CD4-positive, alpha-beta memory T cell (primary cell): Measurements from ENCODE around the gene RBM12. TPM values are rescaled to one million over a fixed set of nuclear protein-coding genes. Genes with fewer than 3 reads are reported as not detected.

Experiments used
- CTCF ChIA-PET: fragments of 350-600 bp; sonication (Branson Sonifier 250); formaldehyde crosslinking; loops from one replicate; lab custom pipeline; 2021; ENCODE audit warnings: inconsistent platforms; ENCODE audit not compliant: partially characterized antibody; lab: Charles Lee
- POLR2A ChIA-PET: fragments of 350-600 bp; sonication (Branson Sonifier 250); formaldehyde crosslinking; loops from one replicate; lab custom pipeline; 2021; ENCODE audit not compliant: partially characterized antibody; lab: Charles Lee
- DNase-seq, 5 donors: peaks; one replicate each; pipeline versions ENCODE4 v3.0.0 to v3.0.0-alpha.2; 2020 to 2022; ENCODE audit warnings: mixed read lengths in 1 of 5
- H3K27ac ChIP-seq: one replicate; pipeline ENCODE4 v1.7.0; 2013; ENCODE audit warnings: low read depth, low read length
- H3K27me3 ChIP-seq: 2 replicates; pipeline ENCODE4 v1.7.0; 2013; ENCODE audit warnings: mild to moderate bottlenecking, low read length, moderate library complexity; ENCODE audit not compliant: insufficient read depth
- H3K36me3 ChIP-seq: 2 replicates; pipeline ENCODE4 v1.7.0; 2013; ENCODE audit warnings: mild to moderate bottlenecking, low read length, moderate library complexity; ENCODE audit not compliant: insufficient read depth
- H3K4me1 ChIP-seq: 2 replicates; pipeline ENCODE4 v1.7.0; 2013; ENCODE audit warnings: mild to moderate bottlenecking, low read length, moderate library complexity; ENCODE audit not compliant: insufficient read depth
- H3K4me3 ChIP-seq, 2 donors: one replicate each; pipeline ENCODE4 v1.7.0; 2013; ENCODE audit warnings: low read length in 2 of 2, mild to moderate bottlenecking in 1 of 2
- H3K9me3 ChIP-seq, 2 donors: one replicate each; pipeline ENCODE4 v1.7.0; 2013; ENCODE audit warnings: low read length in 2 of 2, control low read depth in 1 of 2; ENCODE audit not compliant: control insufficient read depth in 1 of 2
- H3K27ac Mint-ChIP-seq, 7 donors: one replicate each; pipeline ENCODE4 v1.8.0; 2020 to 2021; ENCODE audit warnings: mixed read lengths in 7 of 7, mild to moderate bottlenecking in 6 of 7, inconsistent platforms in 3 of 7, moderate library complexity in 3 of 7
- H3K27me3 Mint-ChIP-seq, 2 donors: one replicate each; pipeline ENCODE4 v1.8.0; 2020 to 2021; ENCODE audit warnings: mixed read lengths in 2 of 2
- H3K36me3 Mint-ChIP-seq, 2 donors: one replicate each; pipeline ENCODE4 v1.8.0; 2020 to 2021; ENCODE audit warnings: mixed read lengths in 2 of 2, inconsistent platforms in 1 of 2, mild to moderate bottlenecking in 1 of 2
- H3K4me1 Mint-ChIP-seq, 4 donors: one replicate each; pipeline ENCODE4 v1.8.0; 2020 to 2021; ENCODE audit warnings: mixed read lengths in 4 of 4, mild to moderate bottlenecking in 1 of 4
- H3K4me3 Mint-ChIP-seq, 8 donors: one replicate each; pipeline ENCODE4 v1.8.0; 2020 to 2021; ENCODE audit warnings: mixed read lengths in 8 of 8, mild to moderate bottlenecking in 7 of 8, moderate library complexity in 6 of 8, inconsistent platforms in 3 of 8
- H3K9me3 Mint-ChIP-seq, 8 donors: one replicate each; pipeline ENCODE4 v1.8.0; 2020 to 2021; ENCODE audit warnings: mixed read lengths in 8 of 8, mild to moderate bottlenecking in 5 of 8, inconsistent platforms in 3 of 8, moderate library complexity in 1 of 8
- intact Hi-C: fragments of 100-400 bp; cut with micrococcal nuclease; formaldehyde crosslinking; loops from one replicate; pipeline ENCODE4 v1.15.1; 2023
- polyA plus RNA-seq, 2 donors: library from polyadenylated mRNA; unstranded; fragments of 300-500 nt; fragmentation: Illumina TruSeq; gene quantifications; one replicate each; pipeline ENCODE4 v1.2.3, GENCODE V29; 2021
- total RNA-seq, 2 experiments: library from RNA; stranded (reverse); gene quantifications; one replicate each; pipeline ENCODE4 v1.2.3, GENCODE V29; 2021

Gene RBM12
- total and polyA plus RNA-seq, 4 experiments from 2014 or later: 29.9 to 138 (median 91.0) TPM

- H3K36me3 ChIP-seq: peaks cover 52% of the 10 kb centered on the region
Observed at GRCh38 chr20:35627121-35627520, 37.6 kb downstream of the RBM12 start.

GRCh38 chr20:35626386-35627001, 38.2 kb downstream of the RBM12 start:
- Histone ChIP-seq H3K27ac (no peak overlapping the region), H3K27me3 (no peaks in the 10 kb centered on the region), H3K9me3 (no peaks in the 10 kb centered on the region), H3K4me1 (no peaks in the 10 kb centered on the region), H3K36me3 (peaks cover 46% of the 10 kb centered on the region), H3K4me3 (no peak overlapping the region)
- H3K27ac Mint-ChIP-seq: no peak overlapping the region
- no peaks in the 10 kb centered on the region for H3K27me3 Mint-ChIP-seq
- H3K4me1 Mint-ChIP-seq: peaks cover 0 to 1% (median 0%) of the 10 kb centered on the region in 4 donors
- CTCF ChIA-PET: no interaction called here
- H3K9me3 Mint-ChIP-seq: no peaks in the 10 kb centered on the region
- POLR2A ChIA-PET: interaction anchor here (0.9 kb wide), 1 partner anchor 38 kb away, joined by 4 read pairs; no protein-coding TSS in a partner anchor
- no peak for DNase-seq
- H3K4me3 Mint-ChIP-seq: no peak overlapping the region
- H3K36me3 Mint-ChIP-seq: peaks cover 40 to 50% of the 10 kb centered on the region in 2 donors
- intact Hi-C loops: no loop called here

More at GRCh38 chr20:35627121-35627520, 37.6 kb downstream of the RBM12 start:
- ChIA-PET POLR2A (interaction anchor here (0.9 to 1.0 kb wide), 2 partner anchors 10 to 37 kb away, joined by 3 to 4 read pairs; no protein-coding TSS in a partner anchor), CTCF (interaction anchor here (0.9 to 1.0 kb wide), 3 partner anchors 8 to 163 kb away, joined by 3 to 5 read pairs (median 3); partner anchors contain the start of gene SPAG4)
- Mint-ChIP-seq H3K4me1 (no peaks in the 10 kb centered on the region), H3K4me3 (no peak overlapping the region), H3K9me3 (no peaks in the 10 kb centered on the region), H3K36me3 (peaks cover 46 to 53% of the 10 kb centered on the region in 2 donors), H3K27me3 (no peaks in the 10 kb centered on the region), H3K27ac (peak overlapping the region in 1 of 7 donors; percentile 6)
- Histone ChIP-seq H3K4me3 (no peak overlapping the region), H3K27ac (no peak overlapping the region), H3K4me1 (no peaks in the 10 kb centered on the region), H3K27me3 (no peaks in the 10 kb centered on the region), H3K9me3 (no peaks in the 10 kb centered on the region)
- DNase-seq: no peak
- intact Hi-C loops: no loop called here

GRCh38 chr20:35625584-35626385, 38.9 kb downstream of the RBM12 start:
- POLR2A ChIA-PET: interaction anchor here (1.1 kb wide), 1 partner anchor 10 kb away, joined by 3 read pairs; the partner anchor contains the start of gene SPAG4
- Mint-ChIP-seq H3K9me3 (no peaks in the 10 kb centered on the region), H3K27ac (peak overlapping the region in 4 of 7 donors; percentile 30 to 84 (median 74)), H3K4me3 (no peak overlapping the region), H3K36me3 (peaks cover 35 to 45% of the 10 kb centered on the region in 2 donors), H3K4me1 (peaks cover 0 to 2% (median 0%) of the 10 kb centered on the region in 4 donors), H3K27me3 (no peaks in the 10 kb centered on the region)
- Histone ChIP-seq H3K9me3 (no peaks in the 10 kb centered on the region), H3K4me1 (no peaks in the 10 kb centered on the region), H3K36me3 (peaks cover 39% of the 10 kb centered on the region), H3K4me3 (no peak overlapping the region), H3K27ac (no peak overlapping the region), H3K27me3 (no peaks in the 10 kb centered on the region)
- CTCF ChIA-PET: interaction anchor here (1.3 kb wide), 1 partner anchor 31 kb away, joined by 3 read pairs; no protein-coding TSS in a partner anchor
- intact Hi-C loops: no loop called here
- DNase-seq: no peak

- POLR2A ChIA-PET: interaction anchor here (6.3 kb wide), 1 partner anchor 42 kb away, joined by 97 read pairs; the partner anchor contains the start of genes CPNE1 and RBM12
- peaks cover 9 to 17% of the 10 kb centered on the region in 2 donors for H3K36me3 Mint-ChIP-seq
- H3K27me3 Mint-ChIP-seq: no peaks in the 10 kb centered on the region
- no peak overlapping the region for H3K27ac ChIP-seq
- peaks cover 12% of the 10 kb centered on the region for H3K36me3 ChIP-seq
- H3K4me3 ChIP-seq: no peak overlapping the region
- H3K9me3 ChIP-seq: no peaks in the 10 kb centered on the region
- no peak overlapping the region for H3K4me3 Mint-ChIP-seq
- no peaks in the 10 kb centered on the region for H3K27me3 ChIP-seq
- no peaks in the 10 kb centered on the region for H3K9me3 Mint-ChIP-seq
- intact Hi-C loops: no loop called here
- CTCF ChIA-PET: interaction anchor here (1.5 kb wide), 1 partner anchor 13 kb away, joined by 3 read pairs; no protein-coding TSS in a partner anchor
- H3K4me1 ChIP-seq: peaks cover 32% of the 10 kb centered on the region
- peak overlapping the region in 3 of 7 donors; percentile 37 to 86 (median 68) for H3K27ac Mint-ChIP-seq
- no peak for DNase-seq
- peaks cover 10 to 34% (median 26%) of the 10 kb centered on the region in 4 donors for H3K4me1 Mint-ChIP-seq
Observed at GRCh38 chr20:35621560-35621946, 43.1 kb downstream of the RBM12 start.

GRCh38 chr20:35620818-35621559, 43.7 kb downstream of the RBM12 start:
- Histone ChIP-seq H3K4me3 (no peak overlapping the region), H3K36me3 (peaks cover 6% of the 10 kb centered on the region), H3K27ac (no peak overlapping the region), H3K4me1 (peaks cover 32% of the 10 kb centered on the region), H3K27me3 (no peaks in the 10 kb centered on the region), H3K9me3 (no peaks in the 10 kb centered on the region)
- Mint-ChIP-seq H3K36me3 (peaks cover 7 to 12% of the 10 kb centered on the region in 2 donors), H3K9me3 (no peaks in the 10 kb centered on the region), H3K4me3 (no peak overlapping the region), H3K27ac (peak overlapping the region in 4 of 7 donors; percentile 19 to 99 (median 52)), H3K27me3 (no peaks in the 10 kb centered on the region), H3K4me1 (peaks cover 13 to 39% (median 26%) of the 10 kb centered on the region in 4 donors)
- DNase-seq: no peak
- ChIA-PET CTCF (interaction anchor here (1.5 to 5.3 kb wide), 3 partner anchors 13 to 43 kb away, joined by 3 to 33 read pairs (median 22); partner anchors contain the start of genes CPNE1 and RBM12), POLR2A (interaction anchor here (1.3 to 6.3 kb wide), 4 partner anchors 13 to 333 kb away, joined by 3 to 97 read pairs (median 19); partner anchors contain the start of genes CPNE1, RBM12 and SCAND1)
- intact Hi-C loops: no loop called here
